Body of pancreas (tissue), 4 donors: ENCODE measurements around the gene ABCC1. TPM values are rescaled to one million over a fixed set of nuclear protein-coding genes. Genes with fewer than 3 reads are reported as not detected.
"Not testable (repeated sequence)": the region's sequence is repeated elsewhere in the genome, so short reads cannot be mapped to it uniquely, and the experiment has no call there.

Source experiments
- ATAC-seq: fragments of 150-250 bp; one replicate; pipeline ENCODE4 v1.9.1; 2016
- DNase-seq, 4 donors: peaks; one replicate each; pipeline ENCODE4 v3.0.0-alpha.2; 2019
- H3K27ac ChIP-seq, 4 donors: fragments of 200-600 bp; sonication (generic); 1 replicate in 3 of 4; 2 replicates in 1 of 4; pipeline versions ENCODE4 v1.5.1 to v1.6.1; 2016 to 2019; ENCODE audit warnings: mild to moderate bottlenecking in 1 of 4, mixed read lengths in 1 of 4, moderate library complexity in 1 of 4
- H3K27me3 ChIP-seq, 2 donors: fragments of 200-600 bp; sonication (generic); one replicate each; pipeline ENCODE4 v1.6.0; 2016; ENCODE audit warnings: mild to moderate bottlenecking in 1 of 2
- H3K36me3 ChIP-seq, 2 donors: fragments of 200-600 bp; sonication (generic); replicated peaks in 1 of 2; 2 replicates each; pipeline ENCODE4 v1.5.1; 2016; ENCODE audit warnings: low read depth in 2 of 2; ENCODE audit not compliant: insufficient read depth in 1 of 2
- H3K4me1 ChIP-seq: fragments of 200-600 bp; sonication (generic); one replicate; pipeline ENCODE4 v1.6.0; 2016
- H3K4me3 ChIP-seq, 2 donors: fragments of 200-600 bp; sonication (generic); 1 replicate in 1 of 2; 2 replicates in 1 of 2; pipeline ENCODE4 v1.5.1; 2016 to 2019
- H3K9me3 ChIP-seq, 3 donors: fragments of 200-600 bp; sonication (generic); 1 replicate in 2 of 3; 2 replicates in 1 of 3; pipeline ENCODE4 v1.5.1; 2016
- POLR2A ChIP-seq, 3 donors: fragments of 450-650 bp; IDR thresholded peaks; one replicate each; pipeline ENCODE4 v1.6.1; 2016; ENCODE audit warnings: antibody characterized with exemption in 3 of 3, mild to moderate bottlenecking in 2 of 3
- WGBS, 2 donors: methylation state at CpG; one replicate each; pipeline ENCODE4 v1.1.5; 2017; 5-methylcytosine and 5-hydroxymethylcytosine counted together
- intact Hi-C: fragments of 100-400 bp; cut with DNase I; formaldehyde crosslinking; loops from one replicate; pipeline ENCODE4 v1.15.1; 2023
- total RNA-seq, 2 donors: library from RNA; depleted of rRNA; stranded (reverse); fragments of >200 nt; gene quantifications; one replicate each; pipeline ENCODE4 v1.1.0, GENCODE V29; 2016
- TF ChIP-seq, protein P1 (sequence below), 7 experiments: fragments of 450-650 bp in 4 of 7; fragments of 200-600 bp in 3 of 7; sonication (generic) in 3 of 7; IDR thresholded peaks; one replicate each; pipeline ENCODE4 v1.5.1; 2016 to 2019; ENCODE audit warnings: antibody characterized with exemption in 7 of 7

The ABCC1 gene
- total RNA-seq, 2 donors from 2014 or later: 12.7 to 23.1 TPM

GRCh38 chr16:15981382-15981781 is 32.0 kb downstream of the ABCC1 start:
- DNase-seq (no peak), ATAC-seq (no peak)
- no peaks in the 10 kb centered on the region for H3K4me1 ChIP-seq
- no peak overlapping the region for H3K4me3 ChIP-seq
- H3K36me3 ChIP-seq: no peaks in the 10 kb centered on the region
- no peak overlapping the region for H3K27ac ChIP-seq
- intact Hi-C loops: no loop called here
- TF ChIP-seq, protein P1, sequence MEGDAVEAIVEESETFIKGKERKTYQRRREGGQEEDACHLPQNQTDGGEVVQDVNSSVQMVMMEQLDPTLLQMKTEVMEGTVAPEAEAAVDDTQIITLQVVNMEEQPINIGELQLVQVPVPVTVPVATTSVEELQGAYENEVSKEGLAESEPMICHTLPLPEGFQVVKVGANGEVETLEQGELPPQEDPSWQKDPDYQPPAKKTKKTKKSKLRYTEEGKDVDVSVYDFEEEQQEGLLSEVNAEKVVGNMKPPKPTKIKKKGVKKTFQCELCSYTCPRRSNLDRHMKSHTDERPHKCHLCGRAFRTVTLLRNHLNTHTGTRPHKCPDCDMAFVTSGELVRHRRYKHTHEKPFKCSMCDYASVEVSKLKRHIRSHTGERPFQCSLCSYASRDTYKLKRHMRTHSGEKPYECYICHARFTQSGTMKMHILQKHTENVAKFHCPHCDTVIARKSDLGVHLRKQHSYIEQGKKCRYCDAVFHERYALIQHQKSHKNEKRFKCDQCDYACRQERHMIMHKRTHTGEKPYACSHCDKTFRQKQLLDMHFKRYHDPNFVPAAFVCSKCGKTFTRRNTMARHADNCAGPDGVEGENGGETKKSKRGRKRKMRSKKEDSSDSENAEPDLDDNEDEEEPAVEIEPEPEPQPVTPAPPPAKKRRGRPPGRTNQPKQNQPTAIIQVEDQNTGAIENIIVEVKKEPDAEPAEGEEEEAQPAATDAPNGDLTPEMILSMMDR (IDR thresholded peaks at IDR 0.05): no peak
- no peak for TF ChIP-seq POLR2A (IDR thresholded peaks at IDR 0.05)
- no peaks in the 10 kb centered on the region for H3K9me3 ChIP-seq
- no peaks in the 10 kb centered on the region for H3K27me3 ChIP-seq
- WGBS, 2 donors: 50 to 67% methylated on average over 2 to 3 of the region's 3 CpGs

DNA sequence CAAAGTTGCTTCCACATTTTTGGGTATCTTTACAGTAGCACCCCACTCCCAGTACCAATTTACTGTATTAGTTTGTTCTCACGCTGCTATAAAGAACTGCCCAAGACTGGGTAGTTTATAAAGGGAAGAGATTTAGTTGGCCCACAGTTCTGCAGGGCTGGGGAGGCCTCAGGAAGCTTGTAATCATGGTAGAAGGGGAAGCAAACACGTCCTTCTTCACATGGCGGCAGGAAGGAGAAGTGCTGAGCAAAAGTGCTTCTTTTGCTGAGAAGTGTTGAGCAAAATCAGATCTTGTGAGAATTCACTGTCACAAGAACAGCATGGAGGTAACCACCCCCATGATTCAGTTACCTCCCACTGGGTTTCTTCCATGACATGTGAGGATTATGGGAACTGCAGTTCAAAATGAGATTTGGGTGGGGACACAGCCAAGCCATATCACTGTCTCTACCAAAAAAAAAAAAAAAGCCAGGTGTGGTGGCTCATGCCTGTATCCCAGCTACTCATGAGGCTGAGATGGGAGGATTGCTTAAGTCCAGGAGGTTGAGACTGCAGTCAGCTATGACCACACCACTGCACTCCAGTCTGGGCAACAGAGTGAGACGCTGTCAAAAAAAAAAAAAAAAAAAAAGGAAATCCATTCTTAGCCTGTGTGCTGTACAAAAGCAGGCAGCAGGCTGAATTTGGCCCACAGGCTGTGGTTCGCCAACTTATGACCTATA is 32.9 kb downstream of the ABCC1 start:
- H3K4me1 ChIP-seq, H3K4me3 ChIP-seq, intact Hi-C loops, H3K27ac ChIP-seq, H3K27me3 ChIP-seq, H3K9me3 ChIP-seq, ATAC-seq, DNase-seq, H3K36me3 ChIP-seq: not testable (repeated sequence)
- WGBS, 2 donors: 86 to 97% methylated on average over 5 of the region's 5 CpGs

DNA sequence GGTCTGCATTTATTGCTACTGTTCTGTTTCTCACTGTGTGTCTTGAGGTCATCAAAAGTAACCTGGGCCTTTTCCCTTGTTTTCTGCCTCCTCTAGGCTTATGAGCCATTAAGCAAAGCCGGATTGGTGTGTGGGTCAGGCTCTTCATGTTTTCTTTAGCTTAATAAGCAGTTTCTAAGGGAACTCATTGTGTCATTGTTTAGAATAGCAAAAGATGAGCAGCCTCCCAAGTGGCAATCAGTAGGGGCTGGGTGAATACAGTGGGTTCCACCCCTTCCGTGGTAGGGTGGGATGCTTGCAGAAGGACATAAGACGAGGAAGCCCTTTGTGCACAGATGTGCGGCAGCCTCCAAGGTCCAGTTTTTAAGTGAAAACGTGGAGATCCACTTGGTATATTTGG is 34.5 kb downstream of the ABCC1 start:
- TF ChIP-seq, protein P1 (IDR thresholded peaks at IDR 0.05): no peak
- no peak for TF ChIP-seq POLR2A (IDR thresholded peaks at IDR 0.05)
- no peaks in the 10 kb centered on the region for H3K4me1 ChIP-seq

DNA sequence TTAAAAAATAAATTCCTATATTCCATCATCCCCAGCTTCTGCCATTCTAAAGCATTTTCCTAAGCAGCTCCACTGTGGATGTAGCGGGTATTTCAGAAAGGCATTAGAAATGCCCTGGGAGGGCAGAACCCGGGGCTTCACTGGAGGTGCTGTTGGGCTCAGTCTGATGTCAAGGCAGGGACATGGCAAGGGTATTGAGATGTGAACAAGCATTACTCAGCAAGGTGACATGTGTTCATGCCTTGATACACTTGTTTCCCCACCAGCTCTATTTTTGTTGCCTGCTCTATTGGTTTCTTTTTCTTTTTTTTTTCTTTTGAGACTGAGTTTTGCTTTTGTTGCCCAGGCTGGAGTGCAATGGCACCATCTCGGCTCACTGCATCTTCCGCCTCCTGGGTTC is 35.7 kb downstream of the ABCC1 start:
- 93 to 97% methylated on average over 4 of the region's 4 CpGs for WGBS, 2 donors
- TF ChIP-seq, protein P1 (IDR thresholded peaks at IDR 0.05): no peak
- no peak for TF ChIP-seq POLR2A (IDR thresholded peaks at IDR 0.05)
- Histone ChIP-seq H3K9me3 (no peaks in the 10 kb centered on the region), H3K27me3 (no peaks in the 10 kb centered on the region), H3K4me3 (no peak overlapping the region), H3K36me3 (no peaks in the 10 kb centered on the region), H3K4me1 (no peaks in the 10 kb centered on the region), H3K27ac (no peak overlapping the region)
- DNase-seq (no peak), ATAC-seq (no peak)
- intact Hi-C loops: no loop called here

More for the DNA sequence above, 34.5 kb downstream of the ABCC1 start:
- WGBS, 2 donors: 61 to 67% methylated on average over 5 of the region's 5 CpGs
- Histone ChIP-seq H3K36me3 (no peaks in the 10 kb centered on the region), H3K9me3 (no peaks in the 10 kb centered on the region), H3K4me3 (no peak overlapping the region), H3K27me3 (no peaks in the 10 kb centered on the region), H3K27ac (no peak overlapping the region)
- intact Hi-C loops: no loop called here
- DNase-seq (no peak), ATAC-seq (no peak)

- Histone ChIP-seq H3K9me3 (no peaks in the 10 kb centered on the region), H3K27me3 (no peaks in the 10 kb centered on the region), H3K4me1 (no peaks in the 10 kb centered on the region), H3K27ac (no peak overlapping the region), H3K4me3 (no peak overlapping the region), H3K36me3 (no peaks in the 10 kb centered on the region)
- TF ChIP-seq, protein P1 (IDR thresholded peaks at IDR 0.05): no peak
- TF ChIP-seq POLR2A (IDR thresholded peaks at IDR 0.05): no peak
- WGBS, 2 donors: 98 to 100% methylated on average over 5 to 9 of the region's 9 CpGs
- ATAC-seq (no peak), DNase-seq (no peak)
- intact Hi-C loops: no loop called here
Observed at GRCh38 chr16:15986261-15986660, 36.8 kb downstream of the ABCC1 start.
